ENCODE measurements around the gene TM9SF2.

The TM9SF2 gene

DNA sequence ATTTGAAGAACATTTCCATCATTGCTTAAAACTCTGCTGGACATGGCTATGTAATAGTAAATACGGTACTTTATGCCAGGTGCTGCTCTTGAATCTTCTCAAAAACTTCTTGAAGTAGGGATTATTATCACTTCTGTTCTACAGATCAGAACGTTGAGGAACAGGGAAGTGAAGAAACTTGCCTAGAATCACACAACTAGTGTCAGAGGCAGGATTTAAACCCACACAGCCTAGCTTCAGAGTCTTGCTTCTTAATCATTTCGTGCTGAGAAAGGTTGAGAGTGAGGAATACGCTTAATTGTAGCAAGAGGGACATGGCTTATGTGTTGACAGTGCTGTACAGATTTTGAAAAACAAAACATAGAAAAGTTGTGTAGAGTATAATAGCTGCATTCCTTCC is 13.5 kb downstream of the TM9SF2 start:
- no peak for DNase-seq (ENCODE audit: low read depth)
- TF ChIP-seq, protein P1, sequence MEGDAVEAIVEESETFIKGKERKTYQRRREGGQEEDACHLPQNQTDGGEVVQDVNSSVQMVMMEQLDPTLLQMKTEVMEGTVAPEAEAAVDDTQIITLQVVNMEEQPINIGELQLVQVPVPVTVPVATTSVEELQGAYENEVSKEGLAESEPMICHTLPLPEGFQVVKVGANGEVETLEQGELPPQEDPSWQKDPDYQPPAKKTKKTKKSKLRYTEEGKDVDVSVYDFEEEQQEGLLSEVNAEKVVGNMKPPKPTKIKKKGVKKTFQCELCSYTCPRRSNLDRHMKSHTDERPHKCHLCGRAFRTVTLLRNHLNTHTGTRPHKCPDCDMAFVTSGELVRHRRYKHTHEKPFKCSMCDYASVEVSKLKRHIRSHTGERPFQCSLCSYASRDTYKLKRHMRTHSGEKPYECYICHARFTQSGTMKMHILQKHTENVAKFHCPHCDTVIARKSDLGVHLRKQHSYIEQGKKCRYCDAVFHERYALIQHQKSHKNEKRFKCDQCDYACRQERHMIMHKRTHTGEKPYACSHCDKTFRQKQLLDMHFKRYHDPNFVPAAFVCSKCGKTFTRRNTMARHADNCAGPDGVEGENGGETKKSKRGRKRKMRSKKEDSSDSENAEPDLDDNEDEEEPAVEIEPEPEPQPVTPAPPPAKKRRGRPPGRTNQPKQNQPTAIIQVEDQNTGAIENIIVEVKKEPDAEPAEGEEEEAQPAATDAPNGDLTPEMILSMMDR (conservative IDR thresholded peaks at IDR 0.05; ENCODE audit: control insufficient read depth, insufficient read depth, low read depth, low read length) = no peak
- no peak overlapping the region for H3K4me3 ChIP-seq (ENCODE audit: control insufficient read depth, low read depth, low read length)

DNA sequence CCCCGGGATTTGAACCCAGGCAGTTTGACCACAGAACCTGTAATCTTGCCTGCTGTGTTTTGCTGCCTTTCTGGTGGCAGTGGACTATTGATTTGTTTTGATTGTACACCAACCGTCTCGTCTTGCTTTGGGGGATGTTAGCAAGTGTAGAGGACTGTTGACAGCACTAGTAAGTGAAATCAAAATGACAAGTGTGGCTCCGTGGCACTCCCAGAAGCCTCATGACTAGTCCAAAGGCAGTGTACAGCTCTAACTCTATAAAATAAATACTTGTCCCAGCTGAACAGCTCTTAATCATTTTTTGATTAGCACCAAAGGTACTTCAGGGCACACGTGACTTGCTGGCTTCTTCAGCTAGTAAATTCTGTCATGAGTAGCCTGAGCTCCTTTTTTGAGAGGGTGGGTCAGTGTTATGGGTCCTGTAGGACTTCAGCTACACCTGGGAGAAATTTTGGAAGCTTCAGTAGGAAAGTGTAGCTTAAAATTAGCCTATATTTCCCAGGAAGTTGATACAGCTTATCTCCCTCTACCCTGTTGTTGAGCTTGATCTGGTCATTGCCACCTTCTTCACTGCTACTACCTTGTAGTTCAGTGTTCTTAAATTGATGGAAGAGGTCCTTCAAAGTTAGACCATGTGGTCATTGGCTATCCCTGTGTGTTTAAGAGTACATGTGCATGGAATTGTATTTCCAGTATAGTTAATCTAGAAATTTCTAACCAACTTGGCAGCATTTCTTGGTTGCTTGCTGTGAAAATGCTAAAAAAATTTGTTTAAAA is 15.1 kb downstream of the TM9SF2 start:
- TF ChIP-seq, protein P1 (conservative IDR thresholded peaks at IDR 0.05; ENCODE audit: control insufficient read depth, insufficient read depth, low read depth, low read length) = no peak
- no peak overlapping the region for H3K4me3 ChIP-seq (ENCODE audit: control insufficient read depth, low read depth, low read length)
- DNase-seq (ENCODE audit: low read depth) = no peak

DNA sequence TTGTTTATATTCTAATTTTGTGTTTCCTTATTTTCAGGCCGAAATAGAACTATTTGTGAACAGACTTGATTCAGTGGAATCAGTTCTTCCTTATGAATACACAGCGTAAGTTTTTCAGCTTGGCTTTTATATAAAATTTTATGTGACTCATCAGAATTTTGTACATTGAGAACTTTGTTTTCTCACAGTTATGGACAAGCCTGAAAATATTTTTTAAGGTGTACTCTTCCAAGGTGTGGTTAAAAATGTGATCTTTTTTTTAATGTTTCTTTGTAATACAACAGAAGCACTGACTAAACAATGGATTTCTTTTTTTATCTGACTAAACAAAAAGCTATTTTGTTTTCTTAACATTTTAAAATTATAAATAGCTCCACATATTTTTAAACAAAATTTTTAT is 16.3 kb downstream of the TM9SF2 start:
- TF ChIP-seq, protein P1 (conservative IDR thresholded peaks at IDR 0.05; ENCODE audit: control insufficient read depth, insufficient read depth, low read depth, low read length) = no peak
- no peak overlapping the region for H3K4me3 ChIP-seq (ENCODE audit: control insufficient read depth, low read depth, low read length)
- no peak for DNase-seq (ENCODE audit: low read depth)

DNA sequence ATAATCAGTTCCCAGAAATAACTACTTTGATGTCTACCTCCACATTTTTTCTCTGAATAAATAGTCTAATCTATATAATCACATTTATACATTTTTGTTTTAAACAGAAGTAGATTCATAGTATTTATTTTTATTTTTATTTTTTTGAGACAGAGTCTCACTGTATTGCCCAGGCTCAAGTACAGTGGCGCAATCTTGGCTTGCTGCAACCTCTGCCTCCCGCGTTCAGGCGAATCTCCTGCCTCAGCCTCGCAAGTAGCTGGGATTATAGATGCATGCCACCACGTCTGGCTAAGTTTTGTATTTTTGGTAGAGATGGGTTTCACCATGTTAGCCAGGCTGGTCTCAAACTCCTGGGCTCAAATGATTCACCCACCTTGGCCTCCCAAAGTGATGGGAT is 16.7 kb downstream of the TM9SF2 start:
- TF ChIP-seq, protein P1 (conservative IDR thresholded peaks at IDR 0.05; ENCODE audit: control insufficient read depth, insufficient read depth, low read depth, low read length) = no peak

DNA sequence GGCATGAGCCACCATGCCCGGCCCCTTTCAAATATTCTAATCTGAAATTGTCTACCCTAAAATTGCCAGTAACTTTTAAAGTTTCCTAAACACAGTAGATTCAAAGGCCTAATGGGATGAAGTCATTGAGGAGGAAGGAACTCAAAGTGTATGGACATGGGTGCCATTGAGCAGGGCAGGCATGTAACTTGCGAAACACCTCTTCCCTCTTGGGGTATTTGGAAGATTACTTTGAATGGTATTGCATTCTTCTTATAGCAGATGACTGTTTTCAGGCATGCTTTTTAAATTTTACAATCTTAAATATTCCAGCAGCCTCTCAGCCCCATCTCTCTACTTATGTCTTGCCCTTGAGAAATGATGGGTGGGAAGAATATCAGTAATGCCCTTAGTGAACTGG is 21.0 kb downstream of the TM9SF2 start:
- TF ChIP-seq, protein P1 (conservative IDR thresholded peaks at IDR 0.05; ENCODE audit: control insufficient read depth, insufficient read depth, low read depth, low read length) = no peak
- no peak for DNase-seq (ENCODE audit: low read depth)

More for the DNA sequence above, 16.7 kb downstream of the TM9SF2 start:
- DNase-seq (ENCODE audit: low read depth) = no peak
- H3K4me3 ChIP-seq (ENCODE audit: control insufficient read depth, low read depth, low read length) = no peak overlapping the region

DNA sequence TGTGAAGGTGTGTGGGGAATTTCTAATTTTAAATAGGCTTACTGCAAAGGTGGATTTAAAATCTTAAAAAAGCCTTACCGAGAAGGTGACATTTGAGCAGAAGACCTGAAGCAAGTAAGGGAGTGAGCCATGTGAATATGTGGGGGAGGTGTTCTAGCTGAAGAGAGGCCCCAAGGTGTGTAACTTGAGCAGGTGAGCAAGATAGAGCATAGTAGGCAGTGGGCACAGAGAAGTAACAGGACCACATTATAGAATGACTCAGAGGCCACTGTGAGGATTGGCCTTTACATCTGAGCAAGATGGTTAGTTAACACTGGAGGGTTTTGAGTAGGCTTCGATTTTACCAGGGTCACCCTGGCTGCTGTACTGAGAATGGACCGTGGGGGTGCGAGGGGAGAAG is 22.6 kb downstream of the TM9SF2 start:
- no peak overlapping the region for H3K4me3 ChIP-seq (ENCODE audit: control insufficient read depth, low read depth, low read length)
- no peak for DNase-seq (ENCODE audit: low read depth)
- TF ChIP-seq, protein P1 (conservative IDR thresholded peaks at IDR 0.05; ENCODE audit: control insufficient read depth, insufficient read depth, low read depth, low read length) = no peak

More for the DNA sequence above, 21.0 kb downstream of the TM9SF2 start:
- H3K4me3 ChIP-seq (ENCODE audit: control insufficient read depth, low read depth, low read length) = no peak overlapping the region

Data from fibroblast of mammary gland (primary cell).